Measurements from ENCODE around the gene NAALADL1. TPM values are rescaled to one million over a fixed set of nuclear protein-coding genes. Genes with fewer than 3 reads are reported as not detected.

NAALADL1 gene
- total and polyA plus RNA-seq, 9 of the 15 experiments (the other 6 are each of a cell fraction or from before 2014, with no cell fraction given) = 0.06 to 0.72 (median 0.22) TPM; not detected in 4

- TF ChIP-seq THAP12 (CRISPR knock-in tag; IDR thresholded peaks at IDR 0.05) = 0 out of 2 replicates have a peak, but pooled peaks have one; percentile 3
- TF ChIP-seq HNRNPL (IDR thresholded peaks at IDR 0.05; ENCODE audit: low read depth, low read length) = peak; percentile 89; the same call in 1 of the 2 replicates
- TF ChIP-seq TBL1XR1 (IDR thresholded peaks at IDR 0.05; ENCODE audit: low read length in 2 of 2) = no peak
- TF ChIP-seq MTA2 (IDR thresholded peaks at IDR 0.05; ENCODE audit: low read depth) = no peak
- no peak for TF ChIP-seq MCM5 (IDR thresholded peaks at IDR 0.05; ENCODE audit: low read depth)
- no peak for TF ChIP-seq MXD1 (CRISPR knock-in tag; IDR thresholded peaks at IDR 0.05; ENCODE audit: borderline replicate concordance, poor library complexity, severe bottlenecking)
- no peak for TF ChIP-seq SETDB1 (IDR thresholded peaks at IDR 0.05; ENCODE audit: low read length)
- no peak for TF ChIP-seq PHF21A (IDR thresholded peaks at IDR 0.05; ENCODE audit: borderline replicate concordance, low read depth)
- peak; percentile 80 for TF ChIP-seq ESRRA (IDR thresholded peaks at IDR 0.05; ENCODE audit: borderline replicate concordance, low read depth)
- peak; percentile 50 for TF ChIP-seq NEUROD1 (IDR thresholded peaks at IDR 0.05; ENCODE audit: borderline replicate concordance, low read depth, low read length, partially characterized antibody)
- no peak for TF ChIP-seq GATAD2A (IDR thresholded peaks at IDR 0.05)
- no peak for TF ChIP-seq CEBPB (tag; IDR thresholded peaks at IDR 0.05)
- TF ChIP-seq U2AF1 (optimal IDR thresholded peaks at IDR 0.05; ENCODE audit: low read depth, low read length) = peak; percentile 13
- no peak for TF ChIP-seq NBN (IDR thresholded peaks at IDR 0.05; ENCODE audit: low read depth)
- no peak for TF ChIP-seq TGIF2 (CRISPR knock-in tag; IDR thresholded peaks at IDR 0.05)
- no peak for TF ChIP-seq PATZ1 (CRISPR knock-in tag; IDR thresholded peaks at IDR 0.05; ENCODE audit: borderline replicate concordance)
- TF ChIP-seq JUN (IDR thresholded peaks at IDR 0.05; ENCODE audit: borderline replicate concordance, low read depth, low read length) = no peak
- no peak for TF ChIP-seq JUN (CRISPR knock-in tag; IDR thresholded peaks at IDR 0.05; ENCODE audit: borderline replicate concordance)
- no peak for TF ChIP-seq ZNF124 (CRISPR knock-in tag; IDR thresholded peaks at IDR 0.05)
- no peak for TF ChIP-seq CEBPZ (IDR thresholded peaks at IDR 0.05; ENCODE audit: borderline replicate concordance, low read depth, low read length)
Measured at GRCh38 chr11:65040847-65041622, 17.3 kb downstream of the NAALADL1 start, which contains the start of gene SAC3D1 (continued).

Measured in K562 (cell line).